K562 treated with DMSO at 1 percent for 24 hours (cell line): ENCODE measurements around the gene LCE5A. TPM values are rescaled to one million over a fixed set of nuclear protein-coding genes. Genes with fewer than 3 reads are reported as not detected.

Source experiments
- total RNA-seq: library from RNA; unstranded; fragments of 300-600 nt; gene quantifications from 2 replicates; pipeline ENCODE4 v1.2.3, GENCODE V29; 2022; ENCODE audit warnings: low read depth; ENCODE audit not compliant: insufficient read depth

Gene LCE5A
- total RNA-seq, result not detected in 2 replicates

GRCh38 chr1:152510503-152510902 is at the start of gene LCE5A:
TSS of gene LCE5A (plus strand) at chr1:152510803. CDS start at chr1:152511535, 732 bp downstream.

Other genes with a start within 250 kb of the LCE5A start
- gene FLG, start 185.6 kb upstream of the LCE5A start, total RNA-seq, result not detected in 2 replicates
- not detected in 2 replicates for gene FLG2, start 150.8 kb upstream of the LCE5A start, total RNA-seq
- not detected in 2 replicates for gene CRNN, start 96.5 kb upstream of the LCE5A start, total RNA-seq
- not detected in 2 replicates for gene CRCT1, start 3.7 kb downstream of the LCE5A start, total RNA-seq
- not detected in 2 replicates for gene LCE3E, start 56.0 kb downstream of the LCE5A start, total RNA-seq
- not detected in 2 replicates for gene LCE3D, start 69.7 kb downstream of the LCE5A start, total RNA-seq
- not detected in 2 replicates for gene LCE3C, start 89.4 kb downstream of the LCE5A start, total RNA-seq
- not detected in 2 replicates for gene LCE3B, start 103.0 kb downstream of the LCE5A start, total RNA-seq
- not detected in 2 replicates for gene LCE3A, start 112.3 kb downstream of the LCE5A start, total RNA-seq
- gene LCE2D, start 152.6 kb downstream of the LCE5A start, total RNA-seq, result not detected in 2 replicates
- not detected in 2 replicates for gene LCE2C, start 164.5 kb downstream of the LCE5A start, total RNA-seq
- gene LCE2B, start 175.3 kb downstream of the LCE5A start, total RNA-seq, result not detected in 2 replicates
- gene LCE2A, start 187.5 kb downstream of the LCE5A start, total RNA-seq, result not detected in 2 replicates
- not detected in 2 replicates for gene LCE4A, start 197.4 kb downstream of the LCE5A start, total RNA-seq
- not detected in 2 replicates for gene KPRP, start 247.2 kb downstream of the LCE5A start, total RNA-seq